GM21717 (cell line): ENCODE data around the gene SLC9A4.
"Not testable (repeated sequence)": the region's sequence is repeated elsewhere in the genome, so short reads cannot be mapped to it uniquely, and the experiment has no call there.

Experiments used
- ATAC-seq: cut with Tn5 transposase; IDR thresholded peaks from one replicate; pipeline ENCODE4 v1.9.1; 2021; ENCODE audit warnings: mild to moderate bottlenecking, moderate library complexity; ENCODE audit not compliant: unreplicated experiment

SLC9A4 gene

GRCh38 chr2:102544182-102544581, 71.2 kb downstream of the SLC9A4 start:
- no peak for ATAC-seq

GRCh38 chr2:102547462-102547861, 74.4 kb downstream of the SLC9A4 start:
- no peak for ATAC-seq

- no peak for ATAC-seq
Observed at GRCh38 chr2:102549027-102549426, 76.0 kb downstream of the SLC9A4 start.

DNA sequence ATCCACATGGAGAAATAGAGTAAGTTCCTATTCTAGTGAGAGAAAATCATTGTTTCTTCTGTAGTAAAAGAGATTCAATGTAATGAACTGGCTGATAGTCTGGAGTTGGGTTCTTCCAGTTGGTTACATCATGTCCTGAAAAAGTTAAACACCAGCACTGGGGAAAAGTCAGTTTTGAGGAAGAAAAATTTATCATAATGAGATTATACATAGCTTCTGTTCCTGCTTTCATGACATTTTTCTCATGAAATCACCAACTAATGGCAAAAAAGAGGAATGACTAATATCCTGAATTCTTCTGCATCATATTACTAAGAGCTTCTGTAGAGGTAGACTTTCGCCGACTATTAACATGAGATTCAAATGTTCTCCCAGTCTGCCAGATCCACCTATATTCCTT, 77.1 kb downstream of the SLC9A4 start:
- no peak for ATAC-seq

- ATAC-seq, result no peak
Observed at GRCh38 chr2:102551329-102552096, 78.5 kb downstream of the SLC9A4 start.

DNA sequence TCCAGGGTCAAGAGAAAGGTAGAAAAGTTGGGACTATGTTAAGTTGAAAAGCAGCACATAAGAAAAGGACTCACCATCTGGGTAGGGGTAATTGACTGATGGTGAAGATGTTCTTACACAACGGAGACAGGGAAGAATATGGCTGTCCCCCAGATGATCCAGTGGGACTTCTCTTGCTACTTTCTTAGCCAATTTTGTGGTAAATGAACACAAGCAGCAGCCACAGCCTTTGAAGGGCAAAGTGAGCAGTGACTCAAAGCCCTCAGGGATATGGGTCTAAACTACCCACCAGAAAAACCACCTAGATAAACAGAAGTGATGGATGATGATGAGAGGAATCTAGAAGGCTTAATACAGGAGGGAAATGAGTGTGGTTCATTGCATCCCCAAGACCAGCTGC, 80.6 kb downstream of the SLC9A4 start:
- no peak for ATAC-seq

GRCh38 chr2:102558463-102558862, 85.4 kb downstream of the SLC9A4 start:
- no peak for ATAC-seq

GRCh38 chr2:102562542-102562941, 89.5 kb downstream of the SLC9A4 start:
- ATAC-seq, result not testable (repeated sequence)

- no peak for ATAC-seq
Observed at GRCh38 chr2:102575888-102576287, 102.9 kb downstream of the SLC9A4 start.

DNA sequence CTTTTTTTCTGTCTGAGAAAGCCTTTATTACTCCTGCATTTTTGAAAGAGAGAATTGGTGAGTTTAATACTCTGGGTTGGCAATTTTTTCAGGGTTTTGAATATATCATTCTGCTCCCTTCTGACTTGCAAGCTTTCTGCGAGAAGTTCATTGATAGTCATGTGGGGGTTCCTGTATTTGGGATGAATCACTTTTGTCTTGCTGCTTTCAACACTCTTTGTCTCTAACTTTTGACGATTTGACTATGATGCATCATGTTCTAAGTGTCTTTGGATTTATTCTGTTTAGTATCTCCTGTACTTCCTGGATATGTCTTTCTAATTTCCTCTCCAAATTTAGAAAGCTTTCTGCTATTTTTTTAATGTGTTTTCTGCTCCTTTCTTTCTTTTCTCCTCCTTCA, 105.3 kb downstream of the SLC9A4 start:
- ATAC-seq, result no peak

DNA sequence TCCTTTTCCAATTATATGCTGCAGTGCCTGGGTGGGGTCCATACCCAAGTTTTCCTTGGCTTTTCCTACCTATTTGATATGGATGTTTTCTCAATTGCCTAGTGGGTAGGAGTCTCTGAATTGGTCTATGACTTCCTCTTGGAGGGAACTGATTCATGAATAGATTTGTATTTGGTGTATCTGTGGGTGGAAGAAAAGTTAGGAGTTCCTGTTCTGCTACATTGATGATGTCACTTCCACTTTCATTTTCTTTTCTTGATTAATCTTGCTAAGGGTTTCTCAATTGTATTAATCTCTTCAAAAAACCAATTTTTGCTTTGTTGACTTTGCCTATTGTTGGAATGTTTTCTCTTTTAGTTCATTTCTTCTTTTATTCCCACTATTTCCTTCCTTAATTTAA, 108.9 kb downstream of the SLC9A4 start:
- ATAC-seq, result no peak

GRCh38 chr2:102582845-102583244, 109.8 kb downstream of the SLC9A4 start:
- no peak for ATAC-seq
